ENCODE data around the gene BZW1.

- no peak for TF ChIP-seq EZH2 (IDR thresholded peaks at IDR 0.05)
- no peak for TF ChIP-seq POLR2AphosphoS5 (IDR thresholded peaks at IDR 0.05; ENCODE audit: borderline replicate concordance, low read depth, low read length)
These were observed 13.2 kb upstream of the BZW1 start for GRCh38 chr2:200798514-200798913.

Measured in SK-N-MC (cell line).